Sigmoid colon (tissue), 7 donors: ENCODE data around the gene LGALS7B. TPM values are rescaled to one million over a fixed set of nuclear protein-coding genes. Genes with fewer than 3 reads are reported as not detected.
"Not testable (repeated sequence)": the region's sequence is repeated elsewhere in the genome, so short reads cannot be mapped to it uniquely, and the experiment has no call there.

Experiments used
- DNase-seq: peaks from one replicate; pipeline ENCODE4 v3.0.0-alpha.2; 2019
- H3K27ac ChIP-seq, 4 donors: fragments of 200-600 bp; sonication (generic); one replicate each; pipeline ENCODE4 v1.5.1; 2016 to 2019; ENCODE audit warnings: mild to moderate bottlenecking in 1 of 4
- H3K27me3 ChIP-seq, 3 donors: fragments of 200-600 bp; sonication (generic); one replicate each; pipeline ENCODE4 v1.5.1; 2019; ENCODE audit warnings: mild to moderate bottlenecking in 1 of 3
- H3K36me3 ChIP-seq, 4 donors: fragments of 200-600 bp; sonication (generic); one replicate each; pipeline ENCODE4 v1.5.1; 2016 to 2019
- H3K4me1 ChIP-seq, 4 donors: fragments of 200-600 bp; sonication (generic); one replicate each; pipeline ENCODE4 v1.5.1; 2017 to 2019
- H3K4me3 ChIP-seq, 4 donors: fragments of 200-600 bp; sonication (generic); one replicate each; pipeline ENCODE4 v1.5.1; 2017 to 2019; ENCODE audit warnings: mild to moderate bottlenecking in 2 of 4, moderate library complexity in 1 of 4
- H3K9me3 ChIP-seq, 4 donors: fragments of 200-600 bp in 3 of 4; sonication (generic) in 3 of 4; one replicate each; pipeline versions ENCODE4 v1.5.1 to v1.6.1; 2013 to 2019
- EP300 ChIP-seq, 4 donors: sonication (generic); formaldehyde crosslinking; IDR thresholded peaks; one replicate each; pipeline ENCODE4 v1.6.1; 2017; ENCODE audit warnings: antibody characterized with exemption in 4 of 4
- POLR2A ChIP-seq, 2 donors: fragments of 450-650 bp; IDR thresholded peaks; one replicate each; pipeline ENCODE4 v1.6.1; 2016; ENCODE audit warnings: antibody characterized with exemption in 2 of 2, mild to moderate bottlenecking in 2 of 2, moderate library complexity in 2 of 2
- POLR2AphosphoS5 ChIP-seq, 4 donors: sonication (generic); formaldehyde crosslinking; IDR thresholded peaks; one replicate each; pipeline ENCODE4 v1.6.1; 2017; ENCODE audit warnings: antibody characterized with exemption in 4 of 4
- WGBS, 2 donors: extraction: QIAGEN DNeasy Blood & Tissue Kit; methylation state at CpG; one replicate each; pipeline ENCODE4 v1.1.7; 2013; 5-methylcytosine and 5-hydroxymethylcytosine counted together
- intact Hi-C: fragments of 100-400 bp; cut with DNase I; formaldehyde crosslinking; loops from one replicate; pipeline ENCODE4 v1.15.1; 2023
- polyA plus RNA-seq, 3 donors: library from polyadenylated mRNA; stranded (reverse); fragments of 200-250 nt; gene quantifications; one replicate each; pipeline ENCODE4 v1.2.3, GENCODE V29; 2013
- total RNA-seq, 4 donors: library from RNA; depleted of rRNA; stranded (reverse); fragments of >200 nt; gene quantifications; one replicate each; pipeline ENCODE4 v1.1.0, GENCODE V29; 2016
- TF ChIP-seq, protein P1 (sequence below), 4 experiments: fragments of 450-650 bp in 3 of 4; fragments of 200-600 bp in 1 of 4; IDR thresholded peaks; one replicate each; pipeline ENCODE4 v1.5.1; 2016 to 2019; ENCODE audit warnings: antibody characterized with exemption in 4 of 4, mild to moderate bottlenecking in 3 of 4, moderate library complexity in 2 of 4
- donor health status: healthy with polysubstance abuse.
- donor health status: Bipolar disorder and iron deficiency.
- donor health status: healthy.

LGALS7B gene
- total and polyA plus RNA-seq, 7 donors: 1.2 to 3.0 TPM; not detected in 5

DNA sequence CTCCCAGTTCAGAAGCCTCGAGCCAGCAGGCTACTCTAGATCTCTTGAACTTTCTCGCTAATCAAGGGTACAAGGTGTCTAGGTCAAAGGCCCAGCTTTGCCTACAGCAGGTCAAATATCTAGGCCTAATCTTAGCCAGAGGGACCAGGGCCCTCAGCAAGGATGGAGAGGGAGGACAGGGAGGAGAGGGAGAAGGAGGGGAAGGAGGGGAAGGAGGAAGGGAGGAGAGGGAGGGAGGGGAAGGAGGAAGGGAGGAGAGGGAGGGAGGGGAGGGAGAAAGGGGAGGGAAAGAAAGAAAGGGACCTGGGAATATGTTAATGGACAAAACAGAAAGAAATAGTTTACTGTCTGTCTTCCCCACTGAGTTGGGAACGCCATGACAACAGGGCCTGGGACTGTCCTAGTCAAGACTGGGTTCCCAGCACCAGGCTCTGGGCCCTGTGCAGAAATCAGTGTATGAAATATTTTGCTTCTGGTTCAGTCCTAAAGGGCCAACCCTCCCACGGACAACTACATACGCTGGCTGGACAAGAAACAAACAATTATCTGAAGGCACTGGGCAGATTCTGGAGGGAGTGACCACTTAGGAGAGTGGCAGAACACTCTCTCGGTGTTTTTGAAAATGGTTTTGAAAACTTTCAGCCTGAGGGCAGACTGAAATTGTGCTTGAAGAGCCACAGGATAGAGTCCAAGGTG is 38.0 kb downstream of the LGALS7B start:
- no peaks in the 10 kb centered on the region for H3K27me3 ChIP-seq
- peaks cover 14 to 62% (median 33%) of the 10 kb centered on the region in 4 donors for H3K36me3 ChIP-seq
- no peak overlapping the region for H3K27ac ChIP-seq
- no peak for TF ChIP-seq EP300 (IDR thresholded peaks at IDR 0.05)
- TF ChIP-seq POLR2A (IDR thresholded peaks at IDR 0.05): no peak
- TF ChIP-seq, protein P1, sequence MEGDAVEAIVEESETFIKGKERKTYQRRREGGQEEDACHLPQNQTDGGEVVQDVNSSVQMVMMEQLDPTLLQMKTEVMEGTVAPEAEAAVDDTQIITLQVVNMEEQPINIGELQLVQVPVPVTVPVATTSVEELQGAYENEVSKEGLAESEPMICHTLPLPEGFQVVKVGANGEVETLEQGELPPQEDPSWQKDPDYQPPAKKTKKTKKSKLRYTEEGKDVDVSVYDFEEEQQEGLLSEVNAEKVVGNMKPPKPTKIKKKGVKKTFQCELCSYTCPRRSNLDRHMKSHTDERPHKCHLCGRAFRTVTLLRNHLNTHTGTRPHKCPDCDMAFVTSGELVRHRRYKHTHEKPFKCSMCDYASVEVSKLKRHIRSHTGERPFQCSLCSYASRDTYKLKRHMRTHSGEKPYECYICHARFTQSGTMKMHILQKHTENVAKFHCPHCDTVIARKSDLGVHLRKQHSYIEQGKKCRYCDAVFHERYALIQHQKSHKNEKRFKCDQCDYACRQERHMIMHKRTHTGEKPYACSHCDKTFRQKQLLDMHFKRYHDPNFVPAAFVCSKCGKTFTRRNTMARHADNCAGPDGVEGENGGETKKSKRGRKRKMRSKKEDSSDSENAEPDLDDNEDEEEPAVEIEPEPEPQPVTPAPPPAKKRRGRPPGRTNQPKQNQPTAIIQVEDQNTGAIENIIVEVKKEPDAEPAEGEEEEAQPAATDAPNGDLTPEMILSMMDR (IDR thresholded peaks at IDR 0.05): no peak
- no peak for TF ChIP-seq POLR2AphosphoS5 (IDR thresholded peaks at IDR 0.05)
- no peaks in the 10 kb centered on the region for H3K9me3 ChIP-seq
- WGBS, 2 donors: 68 to 81% methylated on average over 6 of the region's 6 CpGs
- DNase-seq: no peak
- H3K4me1 ChIP-seq: peaks cover 0 to 31% (median 24%) of the 10 kb centered on the region in 4 donors
- intact Hi-C loops: no loop called here
- no peak overlapping the region for H3K4me3 ChIP-seq

DNA sequence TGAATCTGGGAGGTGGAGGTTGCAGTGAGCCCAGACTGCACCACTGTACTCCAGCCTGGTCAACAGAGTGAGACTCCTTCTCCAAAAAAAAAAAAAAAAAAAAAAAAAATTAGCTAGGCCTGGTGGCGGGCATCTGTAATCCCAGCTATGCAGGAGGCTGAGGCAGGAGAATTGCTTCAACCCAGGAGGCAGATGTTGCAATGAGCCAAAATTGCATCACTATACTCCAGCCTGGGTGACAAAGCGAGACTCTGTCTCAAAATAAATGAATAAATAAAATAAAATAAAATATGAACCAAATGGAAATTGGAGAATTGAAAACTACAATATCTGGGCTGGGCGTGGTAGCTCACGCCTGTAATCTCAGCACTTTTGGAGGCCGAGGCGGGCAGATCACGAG is 40.2 kb downstream of the LGALS7B start:
- WGBS, 2 donors: 88 to 94% methylated on average over 7 of the region's 7 CpGs
- peaks cover 0 to 39% (median 31%) of the 10 kb centered on the region in 4 donors for H3K4me1 ChIP-seq
- DNase-seq, H3K27me3 ChIP-seq, intact Hi-C loops, H3K9me3 ChIP-seq, H3K4me3 ChIP-seq, H3K27ac ChIP-seq: not testable (repeated sequence)
- peaks cover 7 to 49% (median 25%) of the 10 kb centered on the region in 4 donors for H3K36me3 ChIP-seq

DNA sequence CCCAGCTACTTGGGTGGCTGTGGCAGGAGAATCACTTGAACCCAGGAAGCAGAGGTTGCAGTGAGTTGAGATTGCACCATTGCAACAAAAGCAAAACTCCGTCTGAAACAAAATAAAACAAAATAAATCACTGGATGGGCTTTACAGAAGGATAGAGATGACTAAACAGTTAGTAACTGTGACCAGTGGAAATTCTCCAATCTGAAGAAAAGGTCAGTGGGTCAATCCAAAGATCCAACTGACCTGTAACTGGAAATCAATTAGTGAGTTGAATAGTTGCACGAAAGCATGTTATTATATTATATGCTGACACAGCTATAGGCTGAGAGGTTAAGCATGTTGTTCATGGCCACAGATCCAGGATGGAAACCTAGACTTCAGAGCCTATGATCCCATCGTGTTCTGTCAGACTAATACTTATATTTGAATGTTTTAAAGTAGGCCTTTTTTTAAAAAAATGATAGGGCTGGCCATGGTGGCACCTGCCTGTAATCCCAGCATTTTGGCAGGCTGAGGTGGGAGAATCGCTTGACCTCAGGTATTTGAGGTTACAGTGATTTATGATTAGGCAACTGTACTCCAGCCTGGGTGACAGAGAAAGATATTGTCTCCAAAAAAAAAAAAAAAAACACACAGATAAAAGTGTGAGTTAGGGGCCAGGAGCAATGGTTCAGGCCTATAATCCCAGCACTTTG is 41.2 kb downstream of the LGALS7B start:
- 63 to 84% methylated on average over 4 of the region's 4 CpGs for WGBS, 2 donors
- H3K4me3 ChIP-seq: peak overlapping the region in 2 of 4 donors; percentile 80 to 91
- H3K4me1 ChIP-seq: peaks cover 0 to 48% (median 34%) of the 10 kb centered on the region in 4 donors
- no peaks in the 10 kb centered on the region for H3K9me3 ChIP-seq
- H3K27ac ChIP-seq: peak overlapping the region; percentile 88 to 98 (median 94)
- H3K36me3 ChIP-seq: peaks cover 7 to 49% (median 25%) of the 10 kb centered on the region in 4 donors
- no peak for DNase-seq
- intact Hi-C loops: loop anchor here (5.0 to 10.0 kb wide), 3 partner anchors 93 to 185 kb away; partner anchors contain the start of gene ACTN4
- TF ChIP-seq EP300 (IDR thresholded peaks at IDR 0.05): no peak
- no peak for TF ChIP-seq POLR2AphosphoS5 (IDR thresholded peaks at IDR 0.05)
- TF ChIP-seq, protein P1 (IDR thresholded peaks at IDR 0.05): no peak
- TF ChIP-seq POLR2A (IDR thresholded peaks at IDR 0.05): no peak
- H3K27me3 ChIP-seq: no peaks in the 10 kb centered on the region

DNA sequence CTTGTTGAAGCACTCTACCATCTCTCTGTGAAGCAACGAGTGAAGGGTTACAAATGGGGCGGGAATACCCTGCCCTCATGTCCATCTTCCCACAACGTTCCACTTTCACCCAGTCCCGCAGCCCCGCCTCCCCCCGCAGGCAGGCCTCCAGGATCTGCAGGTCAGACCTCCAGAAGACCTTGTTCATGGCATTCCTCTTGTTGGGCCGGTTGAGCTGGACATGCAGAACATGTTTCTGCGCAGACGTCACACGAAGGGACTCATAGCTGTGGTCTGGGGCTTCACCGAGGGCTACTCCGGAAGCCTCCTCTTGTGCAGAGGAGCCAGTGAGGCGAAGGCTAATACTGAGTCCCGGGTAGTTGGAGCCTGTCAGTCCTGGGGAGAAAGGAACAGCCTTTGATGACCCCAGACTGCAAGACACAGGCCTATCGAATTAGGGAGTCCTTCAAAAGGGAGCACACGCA is 42.2 kb downstream of the LGALS7B start:
- Histone ChIP-seq H3K4me1 (peaks cover 0 to 53% (median 44%) of the 10 kb centered on the region in 4 donors), H3K27me3 (no peaks in the 10 kb centered on the region), H3K4me3 (peak overlapping the region; percentile 65 to 91 (median 76)), H3K9me3 (no peaks in the 10 kb centered on the region), H3K27ac (peak overlapping the region; percentile 88 to 98 (median 94)), H3K36me3 (peaks cover 7 to 51% (median 28%) of the 10 kb centered on the region in 4 donors)
- no peak for TF ChIP-seq EP300 (IDR thresholded peaks at IDR 0.05)
- TF ChIP-seq POLR2A (IDR thresholded peaks at IDR 0.05): no peak
- TF ChIP-seq, protein P1 (IDR thresholded peaks at IDR 0.05): no peak
- TF ChIP-seq POLR2AphosphoS5 (IDR thresholded peaks at IDR 0.05): no peak
- 1 to 3% methylated on average over 16 of the region's 16 CpGs for WGBS, 2 donors
- intact Hi-C loops: loop anchor here (1.0 to 10.0 kb wide), 4 partner anchors 69 to 186 kb away; partner anchors contain the start of gene ACTN4
- peak; percentile 87 for DNase-seq

DNA sequence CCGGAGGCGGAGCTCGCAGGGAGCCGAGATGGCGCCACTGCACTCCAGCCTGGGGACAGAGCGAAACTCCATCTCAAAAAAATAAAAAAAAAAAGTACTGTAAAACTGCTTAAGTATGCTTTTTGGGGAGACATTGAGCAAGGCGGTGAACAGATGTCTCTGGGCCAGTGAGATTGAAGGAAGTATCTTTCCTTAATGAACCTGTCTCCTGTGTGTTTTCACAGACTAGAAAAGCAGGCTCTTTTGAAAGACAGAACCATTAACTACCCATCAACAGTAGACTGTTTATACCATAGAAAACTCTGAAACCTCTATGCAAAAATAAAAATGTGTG is 44.1 kb downstream of the LGALS7B start:
- Histone ChIP-seq H3K4me1 (peaks cover 0 to 43% (median 35%) of the 10 kb centered on the region in 4 donors), H3K4me3 (no peak overlapping the region), H3K27ac (peak overlapping the region in 3 of 4 donors; percentile 92 to 98 (median 96)), H3K9me3 (no peaks in the 10 kb centered on the region), H3K27me3 (no peaks in the 10 kb centered on the region), H3K36me3 (peaks cover 10 to 53% (median 33%) of the 10 kb centered on the region in 4 donors)
- TF ChIP-seq EP300 (IDR thresholded peaks at IDR 0.05) (no peak), POLR2A (IDR thresholded peaks at IDR 0.05) (no peak), POLR2AphosphoS5 (IDR thresholded peaks at IDR 0.05) (no peak)
- TF ChIP-seq, protein P1 (IDR thresholded peaks at IDR 0.05): no peak
- WGBS, 2 donors: 93 to 95% methylated on average over 7 of the region's 7 CpGs
- intact Hi-C loops: loop anchor here (2.0 to 10.0 kb wide), 4 partner anchors 96 to 188 kb away; partner anchors contain the start of genes ACTN4, MRPS12 and SARS2
- no peak for DNase-seq
